ENCODE measurements around the gene PTPN1. TPM values are rescaled to one million over a fixed set of nuclear protein-coding genes. Genes with fewer than 3 reads are reported as not detected.

Gene PTPN1
- polyA plus RNA-seq, 1 donor = 18.4 TPM

DNA sequence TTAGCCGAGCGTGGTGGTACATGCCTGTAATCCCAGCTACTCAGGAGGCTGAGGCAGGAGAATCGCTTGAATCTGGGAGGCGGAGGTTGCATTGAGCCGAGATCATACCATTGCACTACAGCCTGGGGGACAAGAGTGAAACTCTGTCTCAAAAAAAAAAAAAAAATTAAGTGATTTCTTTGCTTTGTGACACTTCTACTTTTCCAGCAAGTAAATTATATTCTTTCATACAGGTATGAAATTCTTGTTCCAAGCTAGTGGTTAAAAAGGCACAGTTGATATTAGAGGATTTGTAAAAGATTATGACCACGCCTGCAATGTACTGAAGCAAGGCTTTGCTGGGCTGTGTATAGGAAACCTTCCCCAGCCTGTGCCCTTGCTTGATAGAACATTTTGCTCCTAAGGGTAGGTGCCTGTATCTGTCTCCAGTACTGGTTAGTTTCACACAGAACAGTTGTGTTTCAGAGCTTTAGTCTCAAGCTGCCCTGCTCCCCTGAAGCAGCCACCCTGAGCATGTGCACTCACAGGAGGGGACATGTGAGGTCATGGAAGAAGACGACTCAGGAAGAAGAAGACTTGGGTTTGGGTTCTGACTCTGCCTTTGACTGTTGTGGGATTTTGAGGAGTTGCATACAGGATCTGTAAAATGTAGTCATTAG is 10.2 kb downstream of the PTPN1 start:
- Histone ChIP-seq H3K36me3 (ENCODE audit: control insufficient read depth, insufficient read depth, low read length) (no peaks in the 10 kb centered on the region), H3K27ac (ENCODE audit: low read length) (no peak overlapping the region), H3K4me1 (ENCODE audit: control insufficient read depth, insufficient read depth, low read length) (peaks cover 3% of the 10 kb centered on the region), H3K27me3 (ENCODE audit: control insufficient read depth, insufficient read depth, low read length) (no peaks in the 10 kb centered on the region), H3K4me3 (ENCODE audit: low read length) (no peak overlapping the region), H3K9me3 (ENCODE audit: control insufficient read depth, low read depth, low read length) (no peaks in the 10 kb centered on the region)
- no CpG with 5 or more reads among the region's 7 CpGs for WGBS (ENCODE audit: insufficient coverage, low lambda C conversion rate)
- DNase-seq = no peak

DNA sequence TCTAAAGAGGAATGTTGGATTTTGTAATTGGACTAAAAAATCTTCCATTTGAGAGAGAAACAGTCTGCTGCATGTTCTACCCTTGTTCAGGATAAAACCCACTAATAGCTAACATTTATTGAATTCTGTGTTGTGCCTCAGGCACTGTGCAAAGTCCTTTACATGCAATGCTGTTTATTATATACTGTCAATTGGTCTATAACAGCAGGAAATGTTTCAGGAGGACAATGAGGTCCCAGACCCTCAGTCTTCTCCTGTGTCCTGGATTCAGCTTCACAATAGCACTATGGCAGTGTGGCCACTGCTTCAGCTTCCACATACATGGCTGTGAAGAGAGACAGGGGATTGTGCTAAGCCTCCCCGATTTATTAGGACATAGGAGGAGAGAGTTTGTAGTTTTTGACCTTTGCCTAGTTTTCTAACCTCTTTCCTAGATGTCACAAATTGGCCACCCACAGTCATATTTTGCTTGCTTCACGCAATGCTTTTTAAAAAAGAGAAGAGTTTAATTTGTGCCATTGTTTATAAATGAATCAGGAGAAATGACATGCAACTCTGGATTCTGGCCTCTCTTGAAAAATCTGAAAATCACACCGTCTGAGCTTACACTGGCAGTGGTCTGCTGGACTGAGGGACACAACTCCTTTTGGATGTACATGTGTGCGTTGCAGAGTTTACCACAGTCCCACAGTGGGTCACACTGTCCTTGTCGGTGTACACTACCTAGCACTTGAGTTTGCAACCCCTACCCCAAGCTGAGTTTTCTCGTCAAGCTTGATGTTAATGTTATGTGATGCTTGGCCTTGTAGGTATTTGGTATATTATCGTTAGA is 11.3 kb downstream of the PTPN1 start:
- Histone ChIP-seq H3K4me3 (ENCODE audit: low read length) (no peak overlapping the region), H3K4me1 (ENCODE audit: control insufficient read depth, insufficient read depth, low read length) (peaks cover 3% of the 10 kb centered on the region), H3K36me3 (ENCODE audit: control insufficient read depth, insufficient read depth, low read length) (no peaks in the 10 kb centered on the region), H3K9me3 (ENCODE audit: control insufficient read depth, low read depth, low read length) (no peaks in the 10 kb centered on the region), H3K27me3 (ENCODE audit: control insufficient read depth, insufficient read depth, low read length) (no peaks in the 10 kb centered on the region), H3K27ac (ENCODE audit: low read length) (no peak overlapping the region)
- 80% methylated on average over 2 of the region's 7 CpGs for WGBS (ENCODE audit: insufficient coverage, low lambda C conversion rate)
- no peak for DNase-seq

DNA sequence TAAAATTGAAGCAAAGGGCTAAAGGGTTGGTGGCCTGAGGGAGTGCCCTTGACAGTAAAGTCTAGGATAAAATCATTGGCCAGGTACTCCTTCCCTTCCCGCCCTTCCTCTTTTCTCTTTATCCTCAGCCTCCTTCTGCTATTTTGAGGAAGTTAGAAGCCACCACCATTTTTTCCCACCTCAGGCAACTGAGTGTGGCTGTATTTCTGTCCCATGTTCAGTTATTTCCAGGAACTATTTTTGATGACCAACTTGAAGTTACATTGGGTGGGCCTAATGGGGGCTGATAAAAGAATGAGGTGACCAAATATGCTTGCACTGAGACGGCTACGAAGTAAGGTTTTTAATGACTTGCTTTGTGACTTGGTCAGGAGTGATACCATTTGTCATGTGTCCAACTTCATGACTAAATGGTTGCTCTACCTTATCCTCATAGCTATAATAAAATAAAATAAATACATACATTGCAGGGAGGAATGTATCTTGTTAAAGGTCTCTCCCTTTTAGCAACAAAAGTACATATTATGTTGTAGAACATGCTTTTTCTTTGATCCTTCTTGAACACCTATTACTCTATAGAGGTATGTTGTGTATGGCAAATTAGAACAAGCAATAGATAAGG is 12.0 kb downstream of the PTPN1 start:
- peaks cover 3% of the 10 kb centered on the region for H3K4me1 ChIP-seq (ENCODE audit: control insufficient read depth, insufficient read depth, low read length)
- no peak for DNase-seq
- H3K36me3 ChIP-seq (ENCODE audit: control insufficient read depth, insufficient read depth, low read length) = no peaks in the 10 kb centered on the region
- 100% methylated on average over 1 of the region's 3 CpGs for WGBS (ENCODE audit: insufficient coverage, low lambda C conversion rate)
- H3K4me3 ChIP-seq (ENCODE audit: low read length) = no peak overlapping the region
- no peaks in the 10 kb centered on the region for H3K9me3 ChIP-seq (ENCODE audit: control insufficient read depth, low read depth, low read length)
- no peak overlapping the region for H3K27ac ChIP-seq (ENCODE audit: low read length)
- H3K27me3 ChIP-seq (ENCODE audit: control insufficient read depth, insufficient read depth, low read length) = no peaks in the 10 kb centered on the region

- no peaks in the 10 kb centered on the region for H3K9me3 ChIP-seq (ENCODE audit: control insufficient read depth, low read depth, low read length)
- no peak overlapping the region for H3K4me3 ChIP-seq (ENCODE audit: low read length)
- H3K36me3 ChIP-seq (ENCODE audit: control insufficient read depth, insufficient read depth, low read length) = no peaks in the 10 kb centered on the region
- no peak overlapping the region for H3K27ac ChIP-seq (ENCODE audit: low read length)
- peaks cover 3% of the 10 kb centered on the region for H3K4me1 ChIP-seq (ENCODE audit: control insufficient read depth, insufficient read depth, low read length)
- DNase-seq = no peak
- H3K27me3 ChIP-seq (ENCODE audit: control insufficient read depth, insufficient read depth, low read length) = no peaks in the 10 kb centered on the region
- no CpG with 5 or more reads among the region's 3 CpGs for WGBS (ENCODE audit: insufficient coverage, low lambda C conversion rate)
Observed at GRCh38 chr20:50523552-50524167, 13.5 kb downstream of the PTPN1 start.

DNA sequence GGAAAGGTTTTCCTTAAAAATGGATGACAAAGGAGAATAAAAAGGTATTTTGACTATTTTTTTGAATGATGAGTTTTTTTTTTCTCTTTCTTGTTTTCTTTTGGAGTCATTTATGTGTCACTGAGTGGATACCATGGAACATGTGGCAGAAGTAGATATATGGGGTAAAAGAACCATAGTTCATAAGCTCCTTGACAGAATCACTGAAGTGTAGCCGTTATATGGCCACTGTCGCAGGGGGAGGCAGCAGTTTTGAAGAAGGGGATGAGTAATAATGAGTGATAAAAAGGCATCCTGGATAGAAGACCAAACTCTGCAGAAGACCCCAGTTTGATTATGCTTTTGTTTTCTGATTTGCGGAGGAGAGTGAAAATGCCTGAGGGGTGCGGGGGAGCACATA is 15.5 kb downstream of the PTPN1 start:
- Histone ChIP-seq H3K36me3 (ENCODE audit: control insufficient read depth, insufficient read depth, low read length) (no peaks in the 10 kb centered on the region), H3K4me1 (ENCODE audit: control insufficient read depth, insufficient read depth, low read length) (peaks cover 3% of the 10 kb centered on the region), H3K9me3 (ENCODE audit: control insufficient read depth, low read depth, low read length) (no peaks in the 10 kb centered on the region), H3K4me3 (ENCODE audit: low read length) (no peak overlapping the region), H3K27ac (ENCODE audit: low read length) (no peak overlapping the region), H3K27me3 (ENCODE audit: control insufficient read depth, insufficient read depth, low read length) (no peaks in the 10 kb centered on the region)
- WGBS (ENCODE audit: insufficient coverage, low lambda C conversion rate) = no CpG with 5 or more reads among the region's 4 CpGs
- DNase-seq = no peak

GRCh38 chr20:50526403-50526989 is 16.3 kb downstream of the PTPN1 start:
- Histone ChIP-seq H3K27me3 (ENCODE audit: control insufficient read depth, insufficient read depth, low read length) (no peaks in the 10 kb centered on the region), H3K36me3 (ENCODE audit: control insufficient read depth, insufficient read depth, low read length) (no peaks in the 10 kb centered on the region), H3K27ac (ENCODE audit: low read length) (no peak overlapping the region), H3K4me1 (ENCODE audit: control insufficient read depth, insufficient read depth, low read length) (peaks cover under 1% of the 10 kb centered on the region), H3K9me3 (ENCODE audit: control insufficient read depth, low read depth, low read length) (no peaks in the 10 kb centered on the region), H3K4me3 (ENCODE audit: low read length) (no peak overlapping the region)
- peak in 1 of 2 donors; percentile 35 for DNase-seq
- WGBS (ENCODE audit: insufficient coverage, low lambda C conversion rate) = 38% methylated on average over 2 of the region's 3 CpGs

GRCh38 chr20:50527068-50527605 is 17.0 kb downstream of the PTPN1 start:
- no peak for DNase-seq
- H3K27me3 ChIP-seq (ENCODE audit: control insufficient read depth, insufficient read depth, low read length) = no peaks in the 10 kb centered on the region
- no peaks in the 10 kb centered on the region for H3K36me3 ChIP-seq (ENCODE audit: control insufficient read depth, insufficient read depth, low read length)
- no peak overlapping the region for H3K27ac ChIP-seq (ENCODE audit: low read length)
- no peaks in the 10 kb centered on the region for H3K4me1 ChIP-seq (ENCODE audit: control insufficient read depth, insufficient read depth, low read length)
- no peak overlapping the region for H3K4me3 ChIP-seq (ENCODE audit: low read length)
- H3K9me3 ChIP-seq (ENCODE audit: control insufficient read depth, low read depth, low read length) = no peaks in the 10 kb centered on the region
- WGBS (ENCODE audit: insufficient coverage, low lambda C conversion rate) = no CpG with 5 or more reads among the region's 9 CpGs

DNA sequence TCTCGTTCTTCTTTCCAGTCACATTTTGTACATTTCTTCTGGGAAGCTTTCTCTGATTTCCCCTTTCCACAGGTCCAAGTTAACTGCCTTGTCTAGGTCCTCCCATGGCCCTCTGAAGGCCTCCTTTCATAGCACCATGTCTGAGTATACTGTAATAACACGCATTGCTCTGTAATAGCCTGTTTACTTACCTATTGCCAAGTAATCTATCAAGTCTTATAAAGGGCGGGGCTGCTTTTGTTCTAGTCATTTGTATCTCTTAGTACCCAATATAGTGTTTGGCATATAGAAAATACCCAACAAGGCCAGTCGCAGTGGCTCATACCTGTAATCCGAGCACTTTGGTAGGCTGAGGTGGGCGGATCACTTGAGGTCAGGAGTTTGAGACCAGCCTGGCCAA is 17.9 kb downstream of the PTPN1 start:
- Histone ChIP-seq H3K27ac (ENCODE audit: low read length) (no peak overlapping the region), H3K4me3 (ENCODE audit: low read length) (no peak overlapping the region), H3K27me3 (ENCODE audit: control insufficient read depth, insufficient read depth, low read length) (no peaks in the 10 kb centered on the region), H3K4me1 (ENCODE audit: control insufficient read depth, insufficient read depth, low read length) (no peaks in the 10 kb centered on the region), H3K9me3 (ENCODE audit: control insufficient read depth, low read depth, low read length) (no peaks in the 10 kb centered on the region), H3K36me3 (ENCODE audit: control insufficient read depth, insufficient read depth, low read length) (no peaks in the 10 kb centered on the region)
- WGBS (ENCODE audit: insufficient coverage, low lambda C conversion rate) = 64% methylated on average over 1 of the region's 6 CpGs
- DNase-seq = no peak

GRCh38 chr20:50528804-50529351 is 18.7 kb downstream of the PTPN1 start:
- Histone ChIP-seq H3K9me3 (ENCODE audit: control insufficient read depth, low read depth, low read length) (no peaks in the 10 kb centered on the region), H3K27me3 (ENCODE audit: control insufficient read depth, insufficient read depth, low read length) (no peaks in the 10 kb centered on the region), H3K4me3 (ENCODE audit: low read length) (no peak overlapping the region), H3K36me3 (ENCODE audit: control insufficient read depth, insufficient read depth, low read length) (no peaks in the 10 kb centered on the region), H3K4me1 (ENCODE audit: control insufficient read depth, insufficient read depth, low read length) (no peaks in the 10 kb centered on the region), H3K27ac (ENCODE audit: low read length) (no peak overlapping the region)
- no peak for DNase-seq
- 100% methylated on average over 1 of the region's 6 CpGs for WGBS (ENCODE audit: insufficient coverage, low lambda C conversion rate)

Data from large intestine (tissue), 3 donors.